Measurements from ENCODE around the gene PIK3AP1. TPM values are rescaled to one million over a fixed set of nuclear protein-coding genes. Genes with fewer than 3 reads are reported as not detected.

The PIK3AP1 gene
- total RNA-seq, 1 donor from 2014 or later: 68.2 TPM

GRCh38 chr10:96672481-96673175, 47.7 kb downstream of the PIK3AP1 start:
- DNase-seq (ENCODE audit: low spot score): no peak

- DNase-seq (ENCODE audit: low spot score): no peak
Observed at GRCh38 chr10:96671211-96671890, 49.0 kb downstream of the PIK3AP1 start.

GRCh38 chr10:96670786-96671185, 49.5 kb downstream of the PIK3AP1 start:
- DNase-seq (ENCODE audit: low spot score): no peak

- no peak for DNase-seq (ENCODE audit: low spot score)
Observed at GRCh38 chr10:96667401-96667800, 52.9 kb downstream of the PIK3AP1 start.

GRCh38 chr10:96666741-96667140, 53.6 kb downstream of the PIK3AP1 start:
- DNase-seq (ENCODE audit: low spot score): no peak

- DNase-seq (ENCODE audit: low spot score): no peak
Observed at GRCh38 chr10:96665306-96665705, 55.0 kb downstream of the PIK3AP1 start.

GRCh38 chr10:96664563-96664962, 55.8 kb downstream of the PIK3AP1 start:
- peak; percentile 25 for DNase-seq (ENCODE audit: low spot score)

GRCh38 chr10:96663797-96664196, 56.5 kb downstream of the PIK3AP1 start:
- DNase-seq (ENCODE audit: low spot score): no peak

GRCh38 chr10:96661632-96662031, 58.7 kb downstream of the PIK3AP1 start:
- DNase-seq (ENCODE audit: low spot score): no peak

GRCh38 chr10:96660297-96660696, 60.0 kb downstream of the PIK3AP1 start:
- DNase-seq (ENCODE audit: low spot score): no peak

- no peak for DNase-seq (ENCODE audit: low spot score)
Observed at GRCh38 chr10:96658844-96659243, 61.5 kb downstream of the PIK3AP1 start.

GRCh38 chr10:96657385-96657784, 62.9 kb downstream of the PIK3AP1 start:
- no peak for DNase-seq (ENCODE audit: low spot score)

GRCh38 chr10:96656839-96657238, 63.5 kb downstream of the PIK3AP1 start:
- DNase-seq (ENCODE audit: low spot score): no peak

GRCh38 chr10:96656198-96656577, 64.1 kb downstream of the PIK3AP1 start:
- no peak for DNase-seq (ENCODE audit: low spot score)

- no peak for DNase-seq (ENCODE audit: low spot score)
Observed at GRCh38 chr10:96655461-96656197, 64.7 kb downstream of the PIK3AP1 start.

GRCh38 chr10:96651998-96652431, 68.3 kb downstream of the PIK3AP1 start:
- DNase-seq (ENCODE audit: low spot score): no peak

- no peak for DNase-seq (ENCODE audit: low spot score)
Observed at GRCh38 chr10:96650958-96651357, 69.4 kb downstream of the PIK3AP1 start.

GRCh38 chr10:96648297-96648696, 72.0 kb downstream of the PIK3AP1 start:
- no peak for DNase-seq (ENCODE audit: low spot score)

GRCh38 chr10:96647466-96647865, 72.8 kb downstream of the PIK3AP1 start:
- no peak for DNase-seq (ENCODE audit: low spot score)

- no peak for DNase-seq (ENCODE audit: low spot score)
Observed at GRCh38 chr10:96646751-96647166, 73.6 kb downstream of the PIK3AP1 start.

GRCh38 chr10:96646301-96646700, 74.0 kb downstream of the PIK3AP1 start:
- no peak for DNase-seq (ENCODE audit: low spot score)

- no peak for DNase-seq (ENCODE audit: low spot score)
Observed at GRCh38 chr10:96645191-96645721, 75.1 kb downstream of the PIK3AP1 start.

Data from mucosa of gallbladder (tissue), 1 donor.